GM12874 (cell line): ENCODE results near the gene ZNF474.

Experiments
- TF ChIP-seq, protein P1 (sequence below): IDR thresholded peaks from 2 replicates; pipeline ENCODE4 v1.5.1; 2011; ENCODE audit warnings: low read depth, mild to moderate bottlenecking, control low read depth, low read length, moderate library complexity; ENCODE audit not compliant: insufficient read depth

The ZNF474 gene

GRCh38 chr5:122177161-122177560 lies 47.8 kb downstream of the ZNF474 start:
- TF ChIP-seq, protein P1, sequence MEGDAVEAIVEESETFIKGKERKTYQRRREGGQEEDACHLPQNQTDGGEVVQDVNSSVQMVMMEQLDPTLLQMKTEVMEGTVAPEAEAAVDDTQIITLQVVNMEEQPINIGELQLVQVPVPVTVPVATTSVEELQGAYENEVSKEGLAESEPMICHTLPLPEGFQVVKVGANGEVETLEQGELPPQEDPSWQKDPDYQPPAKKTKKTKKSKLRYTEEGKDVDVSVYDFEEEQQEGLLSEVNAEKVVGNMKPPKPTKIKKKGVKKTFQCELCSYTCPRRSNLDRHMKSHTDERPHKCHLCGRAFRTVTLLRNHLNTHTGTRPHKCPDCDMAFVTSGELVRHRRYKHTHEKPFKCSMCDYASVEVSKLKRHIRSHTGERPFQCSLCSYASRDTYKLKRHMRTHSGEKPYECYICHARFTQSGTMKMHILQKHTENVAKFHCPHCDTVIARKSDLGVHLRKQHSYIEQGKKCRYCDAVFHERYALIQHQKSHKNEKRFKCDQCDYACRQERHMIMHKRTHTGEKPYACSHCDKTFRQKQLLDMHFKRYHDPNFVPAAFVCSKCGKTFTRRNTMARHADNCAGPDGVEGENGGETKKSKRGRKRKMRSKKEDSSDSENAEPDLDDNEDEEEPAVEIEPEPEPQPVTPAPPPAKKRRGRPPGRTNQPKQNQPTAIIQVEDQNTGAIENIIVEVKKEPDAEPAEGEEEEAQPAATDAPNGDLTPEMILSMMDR, result no peak

DNA sequence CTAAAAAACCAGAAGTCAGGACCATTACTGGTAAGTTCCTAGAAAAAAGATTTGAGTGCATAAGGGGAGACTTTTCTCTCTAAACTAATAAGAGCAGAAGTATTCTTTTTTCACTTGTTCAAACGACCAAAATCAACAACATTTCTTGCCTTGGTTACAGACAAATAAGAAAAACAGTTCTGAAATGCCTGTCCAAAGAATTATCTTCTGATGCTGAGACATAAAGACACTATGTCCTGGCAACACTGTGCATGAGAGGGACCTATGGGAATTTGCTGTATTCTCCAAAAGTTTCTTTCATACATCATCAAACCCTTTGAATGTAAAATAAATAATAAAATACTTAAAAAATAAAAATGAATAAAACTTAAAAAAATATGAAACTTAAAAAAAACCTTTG lies 50.4 kb downstream of the ZNF474 start:
- TF ChIP-seq, protein P1, result no peak

GRCh38 chr5:122180146-122180712 lies 50.9 kb downstream of the ZNF474 start:
- TF ChIP-seq, protein P1, result no peak

- TF ChIP-seq, protein P1, result no peak
Measured at GRCh38 chr5:122180863-122181548, 51.7 kb downstream of the ZNF474 start.

- TF ChIP-seq, protein P1, result no peak
Measured at GRCh38 chr5:122181863-122182262, 52.5 kb downstream of the ZNF474 start.

GRCh38 chr5:122182491-122182921 lies 53.2 kb downstream of the ZNF474 start:
- TF ChIP-seq, protein P1, result no peak

DNA sequence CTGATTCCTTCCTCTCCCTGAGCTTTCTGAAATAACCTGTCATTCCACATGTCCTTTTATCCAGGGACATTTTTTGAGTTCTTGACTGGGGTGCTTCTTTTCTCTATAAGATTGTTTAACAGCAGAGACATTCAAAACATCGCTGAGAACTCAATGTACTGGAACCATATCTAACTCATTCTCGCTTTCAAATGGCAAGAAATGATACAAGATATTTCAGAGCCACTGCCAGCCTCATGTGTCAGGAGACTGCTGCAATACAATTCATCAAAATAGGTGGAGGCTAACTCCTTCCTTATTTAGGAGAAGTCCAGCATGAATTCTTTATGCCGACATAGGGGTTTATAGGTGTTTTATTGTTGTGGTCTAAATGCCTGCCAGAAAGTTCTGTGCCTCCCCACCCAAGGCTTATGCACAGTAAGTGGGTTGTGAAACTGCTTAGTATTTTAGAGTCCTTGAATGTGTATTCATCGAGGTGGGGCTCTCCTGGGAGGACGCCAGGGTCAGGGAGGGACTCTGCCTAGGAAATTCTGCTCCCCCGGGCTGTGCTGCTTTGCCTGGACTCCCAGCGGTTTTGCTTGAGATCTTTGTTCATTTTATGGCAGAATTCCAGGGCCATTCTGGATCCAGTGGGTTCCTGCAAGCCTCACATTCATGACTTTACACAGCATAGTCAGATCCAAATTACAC lies 53.9 kb downstream of the ZNF474 start:
- TF ChIP-seq, protein P1, result no peak
